Measurements from ENCODE around the gene CDHR2.

Gene CDHR2

GRCh38 chr5:176540956-176541337, 8.2 kb upstream of the CDHR2 start:
- no peak for TF ChIP-seq CTCF (IDR thresholded peaks at IDR 0.05; ENCODE audit: low read depth, low read length)
- peaks cover 10% of the 10 kb centered on the region for H3K4me1 ChIP-seq

GRCh38 chr5:176541338-176542134, 7.6 kb upstream of the CDHR2 start:
- H3K4me3 ChIP-seq (ENCODE audit: low read depth, low read length): no peak overlapping the region
- DNase-seq: no peak
- no peaks in the 10 kb centered on the region for H3K27me3 ChIP-seq
- H3K9me3 ChIP-seq: no peaks in the 10 kb centered on the region
- no peak for TF ChIP-seq CTCF (IDR thresholded peaks at IDR 0.05; ENCODE audit: low read depth, low read length)
- H3K36me3 ChIP-seq: no peaks in the 10 kb centered on the region
- H3K4me1 ChIP-seq: peaks cover 10% of the 10 kb centered on the region

More at GRCh38 chr5:176540956-176541337, 8.2 kb upstream of the CDHR2 start:
- Histone ChIP-seq H3K4me3 (ENCODE audit: low read depth, low read length) (no peak overlapping the region), H3K27me3 (no peaks in the 10 kb centered on the region), H3K9me3 (no peaks in the 10 kb centered on the region), H3K36me3 (no peaks in the 10 kb centered on the region; the same call in 1 of the 2 replicates)
- DNase-seq: no peak

GRCh38 chr5:176542135-176542595, 7.0 kb upstream of the CDHR2 start:
- TF ChIP-seq CTCF (IDR thresholded peaks at IDR 0.05; ENCODE audit: low read depth, low read length): no peak
- Histone ChIP-seq H3K27me3 (no peaks in the 10 kb centered on the region), H3K9me3 (no peaks in the 10 kb centered on the region), H3K36me3 (no peaks in the 10 kb centered on the region), H3K4me3 (ENCODE audit: low read depth, low read length) (peak overlapping the region; percentile 75), H3K4me1 (peaks cover 10% of the 10 kb centered on the region)
- DNase-seq: no peak

- DNase-seq: peak; percentile 67
- Histone ChIP-seq H3K4me1 (peaks cover 10% of the 10 kb centered on the region), H3K4me3 (ENCODE audit: low read depth, low read length) (peak overlapping the region; percentile 88), H3K27me3 (no peaks in the 10 kb centered on the region), H3K36me3 (no peaks in the 10 kb centered on the region), H3K9me3 (no peaks in the 10 kb centered on the region)
- no peak for TF ChIP-seq CTCF (IDR thresholded peaks at IDR 0.05; ENCODE audit: low read depth, low read length)
Observed at GRCh38 chr5:176542596-176543427, 6.3 kb upstream of the CDHR2 start.

GRCh38 chr5:176543428-176544182, 5.5 kb upstream of the CDHR2 start:
- peak overlapping the region; percentile 88 for H3K4me3 ChIP-seq (ENCODE audit: low read depth, low read length)
- TF ChIP-seq CTCF (IDR thresholded peaks at IDR 0.05; ENCODE audit: low read depth, low read length): no peak
- DNase-seq: peak; percentile 80
- peaks cover 10% of the 10 kb centered on the region for H3K4me1 ChIP-seq
- H3K9me3 ChIP-seq: no peaks in the 10 kb centered on the region
- no peaks in the 10 kb centered on the region for H3K36me3 ChIP-seq
- no peaks in the 10 kb centered on the region for H3K27me3 ChIP-seq

Data from BE2C (cell line).